HG02678 (cell line): ENCODE data around the gene CFD.
"Not testable (repeated sequence)": the region's sequence is repeated elsewhere in the genome, so short reads cannot be mapped to it uniquely, and the experiment has no call there.

Experiments
- ATAC-seq: cut with Tn5 transposase; IDR thresholded peaks from one replicate; pipeline ENCODE4 v1.9.1; 2021; ENCODE audit warnings: mild to moderate bottlenecking, moderate library complexity; ENCODE audit not compliant: unreplicated experiment

The CFD gene

DNA sequence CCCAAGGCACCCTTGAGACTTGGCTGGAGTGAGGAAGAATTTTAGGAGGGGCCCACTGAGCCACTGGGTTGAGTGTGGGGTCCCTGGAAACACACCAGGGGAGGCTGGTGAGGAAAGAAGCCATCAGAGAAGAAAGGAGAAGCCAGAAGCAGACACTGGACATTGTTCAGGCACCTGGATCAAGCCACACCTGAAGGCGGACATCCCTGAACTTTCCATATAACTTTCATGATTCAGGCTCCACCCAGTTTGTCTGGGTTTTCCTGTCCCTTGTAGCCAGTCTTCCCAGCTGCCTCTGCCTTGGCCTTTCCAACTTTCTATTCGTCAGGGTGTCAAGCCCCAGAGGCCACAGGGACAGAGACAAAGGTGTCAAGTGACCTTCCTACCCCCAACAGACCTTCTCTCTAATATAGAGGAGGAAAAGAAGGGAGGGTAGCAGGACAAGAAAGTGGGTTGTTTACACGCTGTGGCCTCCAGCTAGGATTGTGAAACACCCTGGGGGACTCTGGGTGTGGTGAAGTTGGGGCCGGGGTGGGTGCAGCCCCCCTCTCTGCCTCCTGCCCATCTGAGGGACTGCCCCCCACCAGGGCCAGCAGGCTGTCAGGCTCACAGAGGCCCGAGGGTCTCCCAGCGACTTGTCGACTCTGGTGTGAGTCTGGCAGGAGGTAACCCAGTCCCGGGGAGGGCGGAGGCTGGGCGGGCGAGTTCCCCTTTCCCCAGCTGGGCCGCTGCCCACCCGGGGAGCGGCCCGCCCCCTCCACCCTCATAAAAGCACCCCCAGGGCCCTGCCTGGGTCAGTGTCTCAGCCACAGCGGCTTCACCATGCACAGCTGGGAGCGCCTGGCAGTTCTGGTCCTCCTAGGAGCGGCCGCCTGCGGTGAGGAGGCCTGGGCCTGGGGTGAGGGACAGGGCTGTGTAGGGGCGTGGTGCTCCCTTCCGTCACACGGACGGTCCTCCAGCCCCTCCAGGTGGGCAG, at the start of gene CFD:
TSS of gene CFD (plus strand) at position 797 of the 976 bp plus-strand sequence. CDS start at position 823, 26 bp downstream.
- ATAC-seq = no peak

GRCh38 chr19:810077-810855, 49.2 kb upstream of the CFD start:
- no peak for ATAC-seq

DNA sequence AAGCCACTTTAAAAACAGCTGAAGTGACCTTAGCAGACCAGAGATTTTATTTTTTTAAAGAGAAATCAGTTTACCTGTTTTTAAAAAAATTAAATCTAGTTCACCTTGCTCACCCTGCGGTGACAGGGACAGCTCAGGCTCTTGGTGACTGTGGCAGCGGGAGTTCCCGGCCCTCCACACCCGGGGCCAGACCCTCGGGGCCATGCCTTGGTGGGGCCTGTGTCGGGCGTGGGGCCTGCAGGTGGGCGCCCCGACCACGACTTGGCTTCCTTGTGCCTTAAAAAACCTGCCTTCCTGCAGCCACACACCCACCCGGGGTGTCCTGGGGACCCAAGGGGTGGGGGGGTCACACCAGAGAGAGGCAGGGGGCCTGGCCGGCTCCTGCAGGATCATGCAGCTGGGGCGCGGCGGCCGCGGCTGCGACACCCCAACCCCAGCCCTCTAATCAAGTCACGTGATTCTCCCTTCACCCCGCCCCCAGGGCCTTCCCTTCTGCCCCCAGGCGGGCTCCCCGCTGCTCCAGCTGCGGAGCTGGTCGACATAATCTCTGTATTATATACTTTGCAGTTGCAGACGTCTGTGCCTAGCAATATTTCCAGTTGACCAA, 48.5 kb upstream of the CFD start:
- ATAC-seq = no peak

GRCh38 chr19:811506-812048, 47.9 kb upstream of the CFD start:
- ATAC-seq = no peak

GRCh38 chr19:812049-812746, 47.3 kb upstream of the CFD start:
- ATAC-seq = no peak

DNA sequence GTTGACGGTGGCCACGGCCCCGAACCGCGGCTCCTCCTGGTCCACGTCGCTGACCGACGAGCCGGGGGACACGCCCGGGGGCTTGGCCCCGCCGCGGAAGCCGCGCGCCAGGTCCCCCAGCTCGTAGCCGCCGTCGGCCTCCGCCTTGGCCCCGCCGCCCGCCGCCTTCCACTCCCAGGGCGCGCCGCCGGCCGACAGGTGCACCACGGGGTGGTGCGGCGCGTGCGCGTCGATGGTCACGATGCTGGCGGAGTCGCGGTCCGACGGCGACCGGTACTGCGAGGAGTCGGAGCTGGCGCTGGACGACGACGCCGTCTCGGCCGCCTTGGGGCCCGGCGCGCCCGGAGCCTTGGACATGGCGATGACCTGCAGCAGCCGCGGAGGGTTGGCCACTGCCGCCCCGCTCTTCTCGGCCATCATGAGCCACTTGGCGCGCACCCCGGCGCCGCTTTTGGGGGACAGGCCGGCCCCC, 46.7 kb upstream of the CFD start:
- ATAC-seq = no peak

DNA sequence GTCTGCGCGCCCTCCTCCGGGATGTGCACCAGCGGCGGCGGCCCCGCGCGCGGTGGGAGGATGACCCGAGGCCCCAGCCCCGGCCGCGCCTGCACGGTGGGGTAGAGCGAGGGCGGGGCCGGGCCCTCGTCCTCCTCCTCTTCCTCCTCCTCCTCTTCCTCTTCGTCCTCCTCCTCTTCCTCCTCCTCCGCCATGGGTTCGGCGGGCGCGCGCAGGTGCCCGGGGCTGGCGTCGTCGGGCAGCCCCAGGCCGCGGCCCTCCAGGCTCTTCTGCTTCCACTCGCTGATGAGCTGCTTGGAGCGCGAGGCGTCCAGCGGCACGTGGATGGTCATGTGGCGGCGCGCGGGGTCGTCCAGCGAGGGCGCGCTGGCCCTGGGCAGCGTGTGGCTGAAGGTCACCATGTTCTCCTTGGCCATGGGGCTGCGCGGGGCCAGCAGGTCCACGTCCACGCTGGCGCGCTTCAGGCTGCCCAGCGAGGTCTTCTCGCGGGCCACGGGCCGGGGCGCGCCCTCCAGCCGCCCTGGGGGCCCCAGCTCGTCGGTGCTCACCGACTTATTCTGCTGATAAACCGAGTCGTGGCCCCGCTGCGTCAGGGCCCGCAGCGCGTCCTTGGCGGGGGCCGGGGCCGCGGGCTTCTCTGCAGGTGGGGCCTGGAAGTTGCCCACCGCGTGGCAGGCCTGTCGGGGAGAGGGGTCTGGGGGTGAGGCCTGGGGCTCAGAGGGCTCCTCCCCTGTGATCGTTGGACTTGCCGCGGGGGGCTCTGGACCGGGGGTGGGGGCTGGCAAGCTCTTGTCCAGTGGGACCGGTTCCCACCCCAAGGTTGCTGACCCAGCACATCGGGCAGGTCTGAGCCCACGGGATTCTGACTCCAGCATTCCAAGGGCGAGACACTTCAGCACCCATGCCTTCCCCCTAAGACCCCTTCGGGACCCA, 46.0 kb upstream of the CFD start:
- ATAC-seq = no peak

DNA sequence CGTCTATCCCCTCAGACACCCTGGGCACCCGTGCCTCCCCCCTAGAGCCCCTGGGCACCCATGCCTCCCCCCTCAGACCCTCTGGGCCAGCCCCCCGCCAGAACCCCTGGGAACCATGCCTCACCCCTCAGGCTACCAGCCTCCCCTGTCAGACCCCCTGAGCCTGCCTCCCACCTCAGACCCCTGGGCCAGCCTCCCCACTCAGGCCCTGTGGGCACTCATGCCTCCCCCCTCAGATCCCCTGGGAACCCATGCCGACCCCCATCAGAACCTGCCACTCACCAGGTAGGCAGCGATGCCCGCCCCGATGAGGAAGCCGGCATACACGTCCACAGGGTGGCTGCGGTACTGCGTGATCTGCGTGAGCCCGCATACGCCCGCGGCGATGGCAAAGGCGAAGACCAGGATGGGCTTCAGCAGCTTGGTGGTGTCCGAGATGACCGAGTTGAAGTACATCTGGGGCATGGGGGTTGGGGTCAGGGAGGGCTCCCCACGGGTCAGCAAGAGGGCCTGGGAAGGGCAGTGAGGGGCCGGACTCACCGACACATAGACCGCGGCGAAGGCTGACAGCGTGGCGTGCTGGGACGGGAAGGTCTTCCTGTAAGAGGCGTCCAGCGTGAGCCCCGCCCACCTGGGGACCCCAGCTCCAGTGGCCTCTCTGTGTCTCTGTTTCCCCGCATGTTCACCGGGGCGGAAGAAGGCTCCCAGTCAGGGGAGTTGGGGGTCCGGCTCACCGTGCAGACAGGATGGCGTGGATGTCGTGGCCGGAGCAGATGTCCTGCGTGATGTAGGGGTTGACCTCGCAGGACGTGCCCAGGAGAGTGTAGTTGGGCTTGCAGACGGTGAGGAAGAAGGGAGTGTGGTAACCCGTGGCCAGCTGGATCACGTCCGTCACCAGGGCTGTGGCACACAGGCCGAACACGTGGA, 45.0 kb upstream of the CFD start:
- ATAC-seq = no peak

DNA sequence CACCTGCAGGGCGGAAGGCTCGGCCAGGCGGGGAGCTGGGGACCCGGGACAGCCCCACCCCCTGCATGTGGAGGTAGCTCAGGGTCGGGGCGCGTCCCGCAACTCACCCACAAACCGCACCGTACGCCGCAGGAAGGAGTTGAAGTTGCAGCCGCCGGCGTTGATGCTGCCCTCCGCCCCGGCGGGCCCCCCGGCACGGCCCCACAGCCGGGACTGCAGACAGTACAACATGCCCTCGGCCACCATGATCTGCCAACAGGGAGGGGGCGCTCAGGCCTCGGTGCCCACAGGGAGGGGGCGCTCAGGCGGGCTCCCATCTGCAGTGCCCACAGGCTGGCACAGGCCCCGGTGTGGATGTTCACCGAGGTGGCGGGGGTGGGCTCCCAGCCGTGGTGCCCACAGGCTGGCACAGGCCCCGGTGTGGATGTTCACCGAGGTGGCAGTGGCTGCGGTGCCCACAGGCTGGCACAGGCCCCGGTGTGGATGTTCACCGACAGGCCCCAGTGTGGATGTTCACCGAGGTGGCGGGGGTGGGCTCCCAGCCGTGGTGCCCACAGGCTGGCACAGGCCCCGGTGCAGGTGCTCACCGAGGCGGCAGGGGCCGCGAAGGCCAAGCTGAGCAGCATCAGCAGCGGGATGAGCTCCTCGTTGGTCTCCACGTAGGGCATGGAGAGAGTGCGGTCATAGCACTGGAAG, 44.2 kb upstream of the CFD start:
- no peak for ATAC-seq

DNA sequence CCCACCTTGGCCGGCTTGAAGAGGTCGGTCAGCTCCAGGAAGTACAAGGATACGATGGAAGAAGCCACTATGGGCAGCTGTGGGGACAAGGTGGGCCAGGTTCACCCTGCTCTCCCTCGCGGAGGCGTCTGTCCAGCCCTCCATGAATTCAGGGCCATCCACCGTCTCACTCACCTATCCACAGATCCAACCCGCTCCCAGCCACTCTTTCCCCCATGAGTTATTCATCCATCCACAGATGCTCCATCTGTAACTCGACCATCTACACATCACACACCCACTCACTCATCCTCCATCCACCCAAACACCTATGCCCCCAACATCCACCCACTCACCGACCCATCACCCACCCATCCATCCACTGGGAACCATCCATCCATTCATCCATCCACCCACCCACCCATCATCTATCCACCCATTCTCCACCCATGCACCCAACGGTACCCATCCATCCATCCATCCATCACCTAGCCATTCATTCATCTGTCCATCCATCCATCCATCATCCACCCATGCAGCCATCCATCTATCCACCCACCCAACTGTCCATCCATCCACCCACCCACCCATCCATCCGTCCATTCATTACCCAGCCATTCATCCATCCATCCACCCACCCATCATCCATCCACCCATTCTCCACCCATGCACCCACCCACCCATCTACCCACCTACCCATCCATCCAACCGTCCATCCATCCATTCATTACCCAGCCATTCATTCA, 43.5 kb upstream of the CFD start:
- no peak for ATAC-seq

GRCh38 chr19:816500-816857, 43.0 kb upstream of the CFD start:
- no peak for ATAC-seq

DNA sequence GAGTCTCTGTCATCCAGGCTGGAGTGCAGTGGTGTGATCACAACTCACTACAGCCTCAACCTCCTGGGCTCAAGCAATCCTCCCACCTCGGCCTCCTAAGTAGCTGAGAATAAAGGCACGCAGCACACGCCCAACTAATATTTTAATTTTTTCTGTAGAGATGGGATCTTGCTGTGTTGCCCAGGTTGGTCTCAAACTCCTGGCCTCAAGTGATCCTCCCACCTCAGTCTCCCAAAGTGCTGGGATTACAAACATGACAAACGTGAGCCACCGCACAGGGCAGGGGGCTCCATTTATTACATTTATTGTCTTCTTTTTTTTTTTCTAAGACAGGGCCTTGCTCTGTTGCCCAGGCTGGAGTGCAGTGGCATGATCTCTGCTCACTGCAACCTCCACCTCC, 39.3 kb upstream of the CFD start:
- ATAC-seq = not testable (repeated sequence)

DNA sequence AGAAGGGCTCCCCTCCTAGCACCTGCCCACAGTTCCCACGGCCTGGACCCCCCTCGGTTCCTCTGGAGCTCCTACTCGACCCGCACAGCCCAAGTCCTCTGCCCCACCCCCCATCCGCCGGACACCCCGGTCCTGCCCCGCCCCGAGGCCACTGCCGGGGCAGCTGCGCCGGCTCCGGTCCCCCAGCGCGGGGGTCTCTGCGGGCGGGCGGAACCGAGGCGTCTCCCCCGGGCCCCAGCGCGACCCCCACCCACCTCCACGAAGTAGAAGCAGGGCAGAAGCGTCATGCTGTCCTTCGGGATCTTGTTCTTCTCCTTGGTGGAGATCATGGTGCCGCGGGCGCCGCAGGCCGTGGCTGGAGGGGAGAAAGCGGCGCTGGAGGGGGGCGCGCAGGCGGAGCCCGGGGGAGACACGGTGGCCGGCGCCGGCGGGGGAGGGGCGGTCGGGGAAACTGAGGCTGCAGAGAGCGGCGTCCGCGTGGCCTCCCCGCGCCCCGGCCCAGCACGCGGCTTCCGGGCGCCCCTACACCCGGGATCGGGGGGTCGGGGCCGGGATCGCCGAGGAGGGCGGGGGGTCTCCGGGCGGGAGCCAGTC, 38.1 kb upstream of the CFD start:
- no peak for ATAC-seq

DNA sequence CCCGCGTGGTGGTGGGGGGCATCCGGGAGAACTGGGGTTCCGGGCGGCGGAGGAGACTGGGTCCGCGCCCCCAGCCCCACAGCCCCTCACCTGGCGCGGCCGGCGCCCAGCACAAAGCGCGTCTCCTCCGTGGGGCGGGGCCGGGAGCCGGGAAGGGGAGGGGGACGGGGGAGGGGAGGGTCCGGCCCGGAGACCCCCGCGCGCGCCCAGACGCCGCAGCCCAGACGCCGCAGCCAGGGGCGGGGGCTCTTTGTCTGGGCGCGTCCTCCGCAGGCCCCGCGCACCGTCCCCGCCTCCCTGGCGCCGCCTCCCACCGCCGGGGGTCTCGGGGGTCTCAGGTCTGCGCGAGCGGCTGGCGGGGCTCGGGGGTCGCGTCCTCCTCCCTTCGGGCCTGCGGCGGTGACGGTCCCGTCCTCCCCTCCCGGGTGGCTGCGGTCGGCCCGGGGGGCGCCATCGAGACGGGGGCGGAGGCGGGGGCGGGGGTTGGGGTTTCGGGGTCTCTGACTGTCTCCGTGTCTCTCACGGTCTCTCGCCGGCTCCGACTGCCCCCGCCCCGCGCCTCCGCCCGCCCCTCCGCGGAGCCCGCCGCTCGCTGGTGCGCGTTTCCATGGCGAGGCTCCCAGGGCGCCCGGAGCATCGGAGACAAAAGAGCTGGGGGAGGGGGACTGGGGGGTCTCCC, 37.5 kb upstream of the CFD start, which contains the start of gene PLPPR3:
TSS of gene PLPPR3 (minus strand) at position 131 of the 679 bp plus-strand sequence. CDS start 396 bp downstream, outside the sequence.
- ATAC-seq = no peak

- ATAC-seq = no peak
Measured at GRCh38 chr19:823565-824121, 35.8 kb upstream of the CFD start.

- no peak for ATAC-seq
Measured at GRCh38 chr19:824885-825284, 34.6 kb upstream of the CFD start.
